ENCODE data around the gene HAPLN3.

DNA sequence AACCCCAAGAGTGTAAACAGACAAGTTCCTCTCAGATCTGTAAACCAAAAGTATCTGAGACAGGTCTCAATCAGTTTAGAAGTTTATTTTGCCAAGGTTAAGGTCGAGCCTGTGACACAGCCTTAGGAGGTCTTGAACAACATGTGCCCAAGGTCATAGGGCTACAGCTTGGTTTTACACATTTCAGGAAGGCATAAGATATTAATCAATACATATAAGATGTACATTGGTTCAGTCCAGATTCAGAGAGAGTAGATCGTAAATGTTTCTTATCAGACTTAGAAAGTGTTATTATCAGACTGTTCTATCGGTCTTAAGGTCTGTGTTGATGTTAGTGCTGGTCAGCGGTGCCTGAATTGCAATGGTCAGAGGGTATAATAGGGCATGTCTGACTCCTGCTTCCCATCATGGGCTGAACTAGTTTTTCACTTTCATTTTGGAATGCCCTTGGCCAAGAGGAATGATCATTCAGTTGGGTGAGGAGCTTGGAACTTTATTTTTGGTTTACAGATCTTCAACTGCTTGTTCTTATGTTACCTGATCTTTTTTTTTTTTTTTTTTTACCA, 44.8 kb upstream of the HAPLN3 start:
- TF ChIP-seq, protein P1, sequence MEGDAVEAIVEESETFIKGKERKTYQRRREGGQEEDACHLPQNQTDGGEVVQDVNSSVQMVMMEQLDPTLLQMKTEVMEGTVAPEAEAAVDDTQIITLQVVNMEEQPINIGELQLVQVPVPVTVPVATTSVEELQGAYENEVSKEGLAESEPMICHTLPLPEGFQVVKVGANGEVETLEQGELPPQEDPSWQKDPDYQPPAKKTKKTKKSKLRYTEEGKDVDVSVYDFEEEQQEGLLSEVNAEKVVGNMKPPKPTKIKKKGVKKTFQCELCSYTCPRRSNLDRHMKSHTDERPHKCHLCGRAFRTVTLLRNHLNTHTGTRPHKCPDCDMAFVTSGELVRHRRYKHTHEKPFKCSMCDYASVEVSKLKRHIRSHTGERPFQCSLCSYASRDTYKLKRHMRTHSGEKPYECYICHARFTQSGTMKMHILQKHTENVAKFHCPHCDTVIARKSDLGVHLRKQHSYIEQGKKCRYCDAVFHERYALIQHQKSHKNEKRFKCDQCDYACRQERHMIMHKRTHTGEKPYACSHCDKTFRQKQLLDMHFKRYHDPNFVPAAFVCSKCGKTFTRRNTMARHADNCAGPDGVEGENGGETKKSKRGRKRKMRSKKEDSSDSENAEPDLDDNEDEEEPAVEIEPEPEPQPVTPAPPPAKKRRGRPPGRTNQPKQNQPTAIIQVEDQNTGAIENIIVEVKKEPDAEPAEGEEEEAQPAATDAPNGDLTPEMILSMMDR (conservative IDR thresholded peaks at IDR 0.05; ENCODE audit: low read length) = no peak
- no peak for TF ChIP-seq EZH2phosphoT487 (IDR thresholded peaks at IDR 0.05; ENCODE audit: borderline replicate concordance)
